Raji (cell line): ENCODE data around the gene SWSAP1.

Experiments
- POLR2A ChIP-seq: IDR thresholded peaks from 2 replicates; pipeline ENCODE4 v1.6.1; 2011; ENCODE audit warnings: low read depth, low read length, control low read depth; ENCODE audit not compliant: insufficient read depth

SWSAP1 gene, protein sequence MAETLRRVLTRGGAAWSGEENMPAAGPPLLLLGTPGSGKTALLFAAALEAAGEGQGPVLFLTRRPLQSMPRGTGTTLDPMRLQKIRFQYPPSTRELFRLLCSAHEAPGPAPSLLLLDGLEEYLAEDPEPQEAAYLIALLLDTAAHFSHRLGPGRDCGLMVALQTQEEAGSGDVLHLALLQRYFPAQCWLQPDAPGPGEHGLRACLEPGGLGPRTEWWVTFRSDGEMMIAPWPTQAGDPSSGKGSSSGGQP

DNA sequence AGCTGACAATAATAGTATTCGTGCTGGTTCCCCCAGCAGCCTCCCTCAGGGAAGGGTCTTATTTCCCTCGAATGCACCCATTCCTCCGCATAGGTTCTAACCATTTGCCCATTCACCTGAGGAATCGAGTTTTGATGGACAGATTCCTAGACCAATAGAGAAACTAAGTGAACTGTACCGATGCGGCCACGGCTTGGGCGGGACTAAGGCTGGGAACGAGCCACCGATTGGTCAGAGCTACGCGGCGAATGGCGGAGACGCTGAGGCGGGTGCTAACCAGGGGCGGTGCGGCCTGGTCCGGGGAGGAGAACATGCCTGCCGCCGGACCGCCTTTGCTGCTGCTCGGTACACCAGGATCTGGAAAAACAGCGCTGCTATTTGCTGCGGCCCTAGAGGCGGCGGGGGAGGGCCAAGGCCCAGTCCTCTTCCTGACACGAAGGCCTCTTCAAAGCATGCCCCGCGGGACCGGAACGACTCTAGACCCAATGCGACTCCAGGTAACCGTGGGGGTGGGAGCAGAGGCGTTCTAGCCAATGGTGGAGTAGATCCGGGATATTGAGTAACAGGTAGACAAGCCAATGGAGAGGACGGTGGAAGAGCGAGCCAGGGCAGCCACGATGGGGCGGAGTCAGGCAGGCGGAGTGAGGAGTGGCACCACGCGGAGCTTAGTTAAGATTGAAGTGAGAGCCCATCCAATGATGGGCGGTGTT is at the start of gene SWSAP1:
Gene SWSAP1 (plus strand): TSS at position 234 of the 710 bp plus-strand sequence. CDS start 15 bp downstream, at position 249.
- no peak; the same call in 1 of the 2 replicates for TF ChIP-seq POLR2A

DNA sequence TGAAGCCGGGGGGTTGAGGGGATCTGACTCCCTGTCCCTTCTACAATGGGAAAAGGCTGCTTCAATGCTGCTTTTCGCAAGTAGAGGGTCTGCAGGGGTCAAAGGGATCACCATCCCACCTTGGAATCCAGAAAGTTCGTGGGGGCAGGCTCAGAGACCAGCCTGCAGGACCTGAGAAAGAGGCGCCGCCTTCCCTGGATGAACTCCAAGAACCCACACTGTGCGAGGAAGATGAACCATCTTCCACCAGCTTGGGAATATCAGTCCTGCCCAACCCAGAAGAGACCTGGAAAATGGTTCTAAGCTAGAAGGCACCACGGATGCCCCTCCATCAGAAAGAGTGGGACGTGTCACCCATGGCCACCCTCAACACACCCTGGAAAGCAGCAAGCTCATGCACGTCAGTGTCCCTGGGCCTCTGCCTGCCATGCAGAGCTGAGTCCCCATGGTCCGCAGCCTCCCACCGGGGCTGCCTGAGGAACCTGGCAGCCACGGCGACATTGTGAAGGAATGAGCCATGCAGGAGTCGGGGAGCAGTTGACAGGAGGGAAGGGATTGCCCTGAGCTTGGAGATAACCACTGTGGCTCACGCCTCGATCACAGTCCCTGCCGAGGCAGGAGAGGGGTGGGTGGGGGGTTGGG is 49.6 kb upstream of the SWSAP1 start:
- no peak for TF ChIP-seq POLR2A

DNA sequence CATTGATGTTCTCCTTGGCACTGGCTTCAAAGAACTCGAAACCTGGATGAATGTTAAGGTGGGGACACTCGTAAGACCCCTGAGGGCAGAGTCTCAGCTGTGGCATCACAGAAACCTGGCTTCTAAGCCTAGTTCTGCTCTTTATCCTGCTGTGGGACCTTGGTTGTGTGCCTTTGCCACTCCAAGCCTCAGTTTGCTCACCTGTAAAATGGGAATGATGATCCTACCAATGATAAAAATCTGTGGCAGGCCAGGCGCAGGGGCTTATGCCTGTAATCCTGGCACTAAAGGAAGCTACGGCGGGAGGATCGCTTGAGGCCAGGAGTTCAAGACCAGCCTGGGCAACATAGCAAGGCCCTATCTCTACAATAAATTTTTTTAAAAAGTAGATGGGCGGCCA is 48.9 kb upstream of the SWSAP1 start:
- TF ChIP-seq POLR2A = no peak

DNA sequence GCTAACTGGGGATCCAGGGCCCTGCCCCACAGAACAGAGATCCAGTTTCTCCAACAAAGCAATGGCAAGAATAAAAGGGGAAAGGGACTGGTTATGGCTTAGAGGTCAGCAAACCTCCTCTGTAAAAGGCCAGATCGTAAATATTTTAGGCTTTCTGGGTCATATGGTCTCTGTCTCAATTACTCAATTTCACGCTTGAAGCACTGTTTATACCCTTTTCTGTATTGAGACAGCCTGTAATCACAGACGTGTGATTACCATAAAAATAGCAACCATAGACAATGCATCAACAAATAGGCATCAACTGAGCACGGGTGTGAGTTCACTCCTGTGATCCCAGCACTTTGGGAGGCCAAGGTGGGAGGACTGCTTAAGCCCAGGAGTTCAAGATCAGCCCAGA is 44.3 kb upstream of the SWSAP1 start:
- no peak for TF ChIP-seq POLR2A

DNA sequence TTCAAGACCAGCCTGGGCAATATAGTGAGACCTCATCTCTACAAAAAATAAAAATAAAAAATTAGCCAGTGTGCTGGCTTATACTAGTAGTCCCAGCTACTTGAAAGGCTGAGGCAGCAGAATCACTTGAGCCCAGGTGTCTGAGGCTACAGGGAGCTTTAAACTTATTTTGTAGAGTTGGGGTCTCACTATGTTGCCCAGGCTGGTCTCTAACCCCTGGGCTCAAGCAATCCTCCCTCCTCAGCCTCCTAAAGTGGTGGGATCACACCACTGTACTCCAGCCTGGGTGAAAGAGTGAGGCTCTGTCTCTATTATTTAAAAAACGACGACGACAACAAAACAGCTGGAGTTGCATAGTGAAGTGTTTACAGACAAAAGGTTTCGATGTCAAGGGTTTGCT is 43.0 kb upstream of the SWSAP1 start:
- no peak for TF ChIP-seq POLR2A

DNA sequence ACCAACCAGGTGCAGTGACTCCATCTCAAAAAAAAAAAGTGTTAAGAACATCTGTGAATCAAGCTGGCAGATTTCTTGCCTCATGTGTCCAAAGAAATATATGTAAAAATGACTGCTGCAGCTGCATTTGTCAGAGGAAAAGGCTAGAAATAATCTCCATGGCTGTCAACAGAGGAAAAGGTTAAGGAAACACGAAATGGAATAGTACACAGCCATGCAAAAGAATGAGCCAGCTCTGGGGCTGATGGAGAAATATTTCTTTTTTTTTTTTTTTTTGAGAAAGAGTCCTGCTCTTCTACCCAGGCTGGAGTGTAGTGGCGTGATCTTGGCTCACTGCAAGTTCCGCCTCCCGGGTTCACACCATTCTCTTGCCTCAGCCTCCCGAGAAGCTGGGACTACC is 41.6 kb upstream of the SWSAP1 start:
- TF ChIP-seq POLR2A = no peak

DNA sequence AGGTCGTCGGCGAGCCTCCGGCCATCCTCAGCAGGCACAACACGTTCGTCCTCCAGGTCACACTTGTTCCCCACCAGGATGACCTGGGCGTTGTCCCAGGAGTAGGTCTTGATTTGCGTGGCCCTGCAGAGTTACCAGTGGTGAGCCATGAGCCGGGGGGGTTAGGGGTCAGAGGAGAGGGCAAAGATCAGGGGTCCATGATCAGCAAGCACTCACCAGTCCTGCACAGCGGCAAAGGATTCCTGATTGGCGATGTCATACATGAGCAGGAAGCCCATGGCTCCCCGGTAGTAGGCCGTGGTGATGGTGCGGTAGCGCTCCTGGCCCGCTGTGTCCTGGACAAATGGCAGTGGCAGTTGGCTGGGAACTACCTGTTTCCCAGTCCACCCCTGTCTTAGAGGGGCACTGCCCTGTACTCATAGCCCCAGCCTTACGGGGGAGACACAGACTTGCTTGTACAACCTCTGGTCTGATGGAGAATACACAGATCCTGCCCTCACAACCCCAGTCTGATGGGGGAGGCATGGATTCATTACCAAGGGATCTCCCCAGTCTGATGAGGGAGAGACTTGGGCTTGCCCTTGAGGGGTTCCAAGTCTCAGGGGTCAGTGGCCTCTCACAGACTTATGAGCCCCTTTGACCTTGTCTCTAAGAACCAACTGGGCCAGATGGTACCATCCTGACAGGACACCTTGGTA is 38.9 kb upstream of the SWSAP1 start:
- no peak for TF ChIP-seq POLR2A

DNA sequence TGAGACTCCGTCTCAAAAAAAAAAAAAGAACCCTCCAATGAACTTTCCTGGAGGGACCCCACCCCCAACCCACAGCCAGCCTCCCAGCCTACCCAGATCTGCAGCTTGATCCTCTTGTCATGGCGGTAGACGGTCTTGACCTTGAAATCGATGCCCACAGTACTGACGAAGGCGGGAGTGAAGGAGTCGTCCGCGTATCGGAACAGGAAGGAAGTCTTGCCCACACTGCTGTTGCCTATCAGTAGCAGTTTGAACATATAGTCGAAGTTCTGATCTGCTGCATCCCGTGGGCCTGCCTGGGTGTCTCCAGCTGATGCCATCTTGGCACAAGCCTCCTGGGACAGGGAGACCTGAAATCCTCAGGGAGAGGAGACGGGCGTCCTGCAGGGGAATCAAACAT is 37.4 kb upstream of the SWSAP1 start:
- TF ChIP-seq POLR2A = no peak

DNA sequence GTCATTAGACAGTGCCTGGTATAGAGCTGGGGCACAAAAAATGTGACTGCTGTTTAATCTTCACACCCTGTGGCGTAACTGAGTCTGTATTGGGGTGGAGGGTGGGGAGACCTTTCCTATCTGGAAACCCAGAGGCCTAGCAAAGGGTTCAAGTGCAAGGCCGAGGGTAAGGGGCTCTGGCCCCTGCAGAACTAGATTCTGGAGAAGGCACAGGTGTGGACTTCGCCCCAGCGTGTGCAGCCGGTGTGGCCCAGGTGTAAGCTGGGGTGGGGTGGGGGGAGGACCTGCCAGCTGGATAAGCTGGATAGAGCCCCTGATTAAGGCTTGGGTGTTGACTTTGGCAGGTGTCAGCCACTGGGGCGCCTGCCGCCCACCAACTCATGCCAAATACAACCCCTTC is 36.3 kb upstream of the SWSAP1 start:
- TF ChIP-seq POLR2A = no peak

DNA sequence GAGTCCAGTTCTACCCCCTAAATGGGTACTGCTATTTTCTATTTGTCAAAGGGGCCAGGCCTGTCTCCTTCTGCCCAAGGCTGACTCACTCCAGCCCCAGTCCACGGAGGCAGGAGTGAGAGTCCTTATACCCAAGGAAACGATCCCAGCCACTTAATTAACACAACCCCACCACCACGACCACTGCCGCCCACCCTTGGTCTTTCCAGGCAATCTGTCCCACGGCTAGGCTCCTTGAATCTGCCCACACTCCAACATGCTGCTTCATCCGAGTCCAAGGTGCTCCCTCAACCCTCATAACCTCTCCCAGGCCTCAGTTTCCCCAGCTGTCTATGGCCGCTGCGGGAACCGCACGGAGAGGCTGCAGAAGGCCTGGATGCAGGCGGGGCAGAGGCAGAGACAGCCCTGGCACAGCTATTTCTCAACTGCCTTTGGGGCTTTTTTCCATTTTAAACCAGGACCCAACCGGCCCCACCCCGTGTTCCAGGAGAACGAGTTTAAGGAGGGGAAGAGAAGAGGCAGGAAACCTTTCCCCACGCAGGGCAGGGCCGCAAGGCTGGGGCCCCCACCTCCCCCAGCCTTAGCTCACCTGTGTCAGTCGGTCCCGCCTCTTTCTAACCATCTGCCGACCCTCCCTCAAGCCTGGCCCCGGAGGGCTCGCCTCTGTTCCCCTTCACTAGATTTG is 35.8 kb upstream of the SWSAP1 start:
- no peak for TF ChIP-seq POLR2A

DNA sequence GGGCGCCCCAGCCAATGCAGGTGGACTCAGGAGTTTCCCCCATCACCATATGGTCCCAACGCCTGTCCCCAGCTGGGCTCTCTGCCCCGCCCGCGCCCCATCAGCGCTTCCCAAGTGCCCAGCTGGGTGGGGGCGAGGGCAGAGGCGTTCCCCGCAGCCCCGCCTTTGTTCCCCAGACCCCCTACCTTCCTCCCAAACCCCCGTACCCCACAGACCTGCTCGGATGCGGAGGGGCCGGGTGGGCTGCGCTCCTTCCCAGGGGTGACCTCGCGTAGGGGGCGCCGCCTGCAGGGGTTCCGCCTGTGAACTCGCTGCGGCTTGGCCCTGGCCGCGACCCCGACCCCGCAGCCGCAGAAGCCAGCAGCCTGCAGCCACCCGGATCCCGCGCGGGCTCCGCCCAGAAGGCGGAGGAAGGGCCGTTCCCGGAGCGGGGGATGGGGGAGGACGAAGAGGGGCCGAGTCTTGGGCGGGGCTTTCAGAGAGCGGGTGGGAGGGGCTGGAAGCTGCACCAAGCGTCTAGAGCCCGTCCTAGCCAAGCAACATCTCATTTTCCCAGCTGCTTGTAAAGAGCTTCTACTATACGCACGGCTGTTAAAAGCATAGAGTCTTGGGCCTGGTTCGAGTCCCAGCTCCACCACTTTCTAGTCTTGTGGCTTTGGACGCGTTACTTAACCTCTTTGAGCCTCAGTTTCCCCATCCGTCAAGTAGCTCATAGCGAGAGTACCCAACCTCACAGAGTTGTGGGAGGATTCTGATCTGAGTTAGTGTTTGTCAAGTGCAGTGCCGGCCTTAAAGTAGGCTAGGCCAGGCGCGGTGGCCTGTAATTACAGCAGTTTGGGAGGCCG is 35.0 kb upstream of the SWSAP1 start, which contains the start of gene RAB3D:
Gene RAB3D (minus strand): TSS at position 404 of the 845 bp plus-strand sequence. CDS start 2,258 bp downstream, outside the sequence.
- TF ChIP-seq POLR2A = 0 out of 2 replicates have a peak, but pooled peaks have one; percentile 37

DNA sequence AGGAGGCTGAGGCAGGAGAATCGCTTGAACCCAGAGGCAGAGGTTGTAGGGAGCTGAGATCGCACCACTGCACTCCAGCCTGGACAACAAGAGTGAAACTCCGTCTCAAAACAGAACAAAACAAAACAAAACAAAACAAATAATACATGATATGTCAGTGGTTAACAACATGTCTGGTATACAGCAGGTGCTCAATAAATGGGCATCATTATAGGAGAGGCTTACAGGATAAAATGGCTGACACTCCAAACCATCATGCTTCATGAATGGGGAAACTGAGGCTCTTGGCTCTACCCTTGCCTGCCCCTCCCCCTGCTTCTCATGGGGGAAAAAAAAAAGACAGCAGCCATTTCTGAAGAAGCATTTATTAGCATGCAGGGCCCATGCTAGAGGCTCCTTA is 32.0 kb upstream of the SWSAP1 start:
- TF ChIP-seq POLR2A = no peak

DNA sequence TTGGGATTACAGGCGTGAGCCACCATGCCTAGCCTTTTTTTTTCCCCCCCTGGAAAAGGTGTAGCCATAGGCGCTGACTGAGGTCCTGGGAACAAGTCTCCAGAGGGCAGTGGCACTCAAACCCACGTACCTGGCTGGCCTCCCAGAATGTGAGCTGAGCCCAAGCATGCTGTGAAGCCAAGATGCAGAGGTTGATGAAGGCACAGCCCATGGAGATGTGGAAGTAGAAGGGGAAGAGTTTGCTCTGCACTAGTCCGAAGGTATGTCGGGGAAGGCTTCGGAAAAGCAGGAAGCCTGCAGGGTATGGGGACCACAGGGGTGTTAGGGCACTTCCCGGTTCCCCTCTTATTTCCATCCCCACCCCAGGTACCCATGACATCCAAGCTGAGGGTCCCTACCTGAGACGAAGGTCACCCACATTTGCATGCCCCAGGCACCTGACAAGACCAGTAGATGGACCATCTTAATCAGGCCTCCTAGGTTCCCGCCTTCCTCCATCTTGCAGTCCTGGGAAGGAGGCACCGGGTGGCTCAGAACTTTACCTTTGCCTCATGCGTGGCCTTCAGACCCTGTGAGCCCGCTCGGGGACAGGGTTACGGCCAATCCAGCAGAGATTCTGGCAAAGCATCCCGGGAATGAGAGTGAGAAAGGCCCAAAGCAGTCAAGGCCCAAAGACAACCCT is 29.2 kb upstream of the SWSAP1 start:
- TF ChIP-seq POLR2A = no peak
